Stimulated activated CD8-positive, alpha-beta memory T cell treated with anti-CD3 and anti-CD28 coated beads, Interleukin-12 subunit alpha, Interleukin-12 subunit beta, amount 100 ng/mL, for 1 hour (primary cell): ENCODE measurements around the gene PPP2R2D.
"Not testable (repeated sequence)": the region's sequence is repeated elsewhere in the genome, so short reads cannot be mapped to it uniquely, and the experiment has no call there.

Experiments
- DNase-seq: peaks from one replicate; pipeline ENCODE4 v3.0.0-alpha.2; 2020; ENCODE audit warnings: low read depth

PPP2R2D gene

DNA sequence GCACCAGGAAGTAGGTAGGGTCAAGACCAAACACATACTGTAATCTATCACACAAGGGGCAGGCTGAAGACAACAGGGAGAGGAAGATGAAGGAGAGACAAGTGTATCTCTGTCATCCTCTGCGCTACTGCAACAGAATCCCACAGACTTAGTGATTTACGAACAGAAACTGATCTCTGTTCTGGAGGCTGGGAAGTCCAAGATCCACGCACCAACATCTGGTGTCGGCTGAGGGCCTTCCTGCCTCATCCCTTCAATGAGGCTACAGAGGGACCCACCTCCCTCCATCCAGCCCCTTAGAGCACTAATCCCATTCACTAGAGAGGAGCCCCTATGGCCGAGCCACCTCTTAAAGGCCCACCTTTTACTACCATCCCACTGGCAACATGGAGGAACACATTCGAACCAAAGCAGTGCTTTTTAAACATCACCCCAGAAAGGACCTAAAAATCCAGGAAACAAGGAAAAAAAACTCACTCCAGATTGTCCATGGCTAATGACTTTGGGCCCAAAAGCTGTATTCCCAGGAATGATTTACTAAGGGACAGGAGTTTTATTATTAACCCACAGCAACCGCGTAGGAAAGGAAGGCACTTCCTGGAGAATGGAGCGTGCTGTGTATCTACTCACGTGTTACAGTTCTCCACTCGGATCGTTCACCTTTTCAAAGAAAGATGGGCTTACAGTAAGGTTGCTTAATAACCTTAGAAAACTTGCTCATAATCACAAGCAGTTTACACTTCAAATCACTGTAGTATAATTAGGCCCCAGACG is 76.7 kb downstream of the PPP2R2D start:
- no peak for DNase-seq

DNA sequence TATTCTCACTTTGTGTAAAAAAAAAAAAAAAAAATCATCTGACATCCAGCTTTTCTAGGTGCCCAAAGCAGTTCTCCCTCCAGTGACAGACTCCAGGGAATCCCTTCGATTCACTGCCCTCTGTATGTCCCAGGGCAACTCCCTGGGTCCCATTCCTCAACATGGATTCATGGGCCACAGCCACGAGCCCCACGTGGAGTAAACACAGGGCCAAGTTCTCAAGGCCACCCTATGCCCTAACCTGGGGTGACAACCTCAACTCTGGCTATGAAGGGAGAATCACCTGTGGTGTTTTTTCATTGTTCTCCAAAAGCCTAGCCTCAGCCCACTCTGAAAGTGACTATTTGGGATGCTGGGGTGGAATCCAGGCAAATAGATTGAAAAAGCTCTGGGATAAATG is 77.6 kb downstream of the PPP2R2D start:
- DNase-seq, result no peak

DNA sequence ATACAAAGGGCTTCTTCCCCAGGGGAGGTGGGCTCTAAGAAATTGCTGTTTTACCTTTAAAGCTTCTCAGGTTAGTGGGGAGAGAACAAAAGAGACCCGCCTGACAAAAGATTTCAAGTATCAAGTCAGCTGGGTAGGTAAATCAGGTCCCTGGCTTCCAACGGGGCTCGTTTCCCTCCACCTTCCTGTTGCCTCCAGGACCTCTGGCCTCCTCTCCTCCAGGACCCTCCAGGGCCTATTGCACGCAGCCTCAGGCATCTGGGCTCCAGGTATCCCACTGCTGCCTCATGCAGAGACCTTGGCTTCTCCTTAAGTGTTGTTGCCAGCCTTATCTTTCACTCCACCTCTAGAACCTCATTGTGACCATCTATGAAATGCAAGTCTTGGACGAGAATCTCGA is 78.0 kb downstream of the PPP2R2D start:
- no peak for DNase-seq

DNA sequence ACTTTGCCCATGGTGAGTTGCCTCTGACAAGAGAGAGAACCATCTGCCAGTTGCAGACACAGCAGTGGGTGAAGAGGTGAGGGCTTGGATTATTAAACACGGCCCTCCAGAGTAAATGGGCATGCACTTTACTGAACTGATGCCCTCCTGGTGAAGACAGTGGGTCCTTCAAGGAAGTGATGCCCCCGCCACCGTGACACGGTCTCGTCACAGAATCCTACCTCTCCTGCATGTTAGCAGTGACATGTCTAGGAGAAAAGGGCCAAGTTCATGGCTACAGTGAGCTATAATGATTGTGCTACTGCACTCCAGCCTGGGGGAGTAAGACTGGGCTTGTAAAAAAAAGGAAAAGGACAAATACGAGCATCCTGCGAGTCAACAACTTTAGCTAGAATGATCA is 78.5 kb downstream of the PPP2R2D start:
- DNase-seq, result no peak

DNA sequence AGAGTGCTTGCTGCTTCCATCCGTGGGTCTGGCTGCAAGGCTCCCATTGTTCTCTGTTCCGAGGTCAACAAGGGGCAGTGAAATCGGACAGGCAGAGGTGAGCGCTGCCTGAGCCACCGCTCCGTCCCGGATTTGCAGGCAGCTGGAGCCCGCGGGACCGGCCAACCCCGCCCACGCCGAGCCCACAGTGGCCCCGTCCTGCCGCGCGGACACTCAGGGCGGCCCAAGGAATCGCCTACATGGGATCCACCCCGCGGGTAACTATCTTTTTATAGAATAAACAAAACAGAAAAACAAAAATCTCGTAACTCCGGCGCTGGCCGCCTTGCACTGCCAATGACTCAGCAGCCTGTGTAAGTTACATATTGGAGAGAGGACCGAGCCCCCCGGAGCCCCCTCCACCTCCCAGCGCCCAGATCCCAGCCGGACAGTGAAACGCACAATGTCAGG is 79.0 kb downstream of the PPP2R2D start:
- DNase-seq, result no peak

DNA sequence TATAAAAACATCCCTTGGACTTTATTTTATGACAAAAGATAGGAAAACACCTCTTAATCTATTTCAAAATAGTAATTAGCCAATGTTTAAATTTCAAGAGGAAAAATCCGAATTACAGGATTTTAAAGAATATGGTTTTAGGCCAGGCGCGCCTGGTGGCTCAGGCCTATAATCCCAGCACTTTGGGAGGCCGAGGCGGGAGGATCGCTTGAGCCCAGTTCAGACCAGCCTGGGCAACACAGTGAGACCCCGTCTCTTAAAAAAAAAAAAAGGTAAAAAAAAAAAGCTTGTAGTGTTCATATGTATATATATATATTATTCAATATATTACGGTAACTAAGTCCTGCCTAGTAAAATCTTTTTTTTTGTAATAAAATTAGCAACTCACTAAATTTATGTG is 79.5 kb downstream of the PPP2R2D start:
- DNase-seq, result no peak

DNA sequence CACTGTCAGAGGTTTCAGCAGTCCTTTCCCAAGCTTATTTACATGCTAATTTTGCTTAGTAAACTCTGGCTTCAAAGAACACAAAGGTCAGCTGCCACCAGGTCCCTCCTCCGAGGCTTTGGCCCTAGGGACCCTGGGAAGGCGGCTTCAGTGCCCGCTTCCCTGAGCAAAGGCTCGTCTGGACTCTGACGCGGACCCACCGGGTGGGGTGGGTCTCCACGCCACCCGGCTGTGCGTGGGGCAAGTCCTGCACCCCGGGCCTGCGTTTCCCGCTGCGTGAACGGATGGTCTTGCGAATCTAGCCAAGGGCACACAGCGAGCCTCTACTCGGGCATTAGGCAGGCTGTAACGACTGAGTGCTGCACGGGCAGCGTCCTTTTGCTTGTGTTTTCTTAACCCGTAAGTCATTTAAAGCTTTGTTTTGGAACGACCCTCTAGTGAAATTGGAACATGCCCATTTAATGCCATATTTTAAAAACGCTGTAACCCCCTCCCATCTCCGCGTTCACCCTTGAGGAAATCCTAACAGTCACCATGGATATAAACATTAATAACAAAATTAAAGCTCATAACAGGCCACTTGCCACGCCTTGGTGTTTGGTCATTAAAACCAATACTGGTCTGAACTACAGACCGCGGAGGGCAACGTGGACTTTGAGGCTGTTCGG is 80.1 kb downstream of the PPP2R2D start:
- no peak for DNase-seq

DNA sequence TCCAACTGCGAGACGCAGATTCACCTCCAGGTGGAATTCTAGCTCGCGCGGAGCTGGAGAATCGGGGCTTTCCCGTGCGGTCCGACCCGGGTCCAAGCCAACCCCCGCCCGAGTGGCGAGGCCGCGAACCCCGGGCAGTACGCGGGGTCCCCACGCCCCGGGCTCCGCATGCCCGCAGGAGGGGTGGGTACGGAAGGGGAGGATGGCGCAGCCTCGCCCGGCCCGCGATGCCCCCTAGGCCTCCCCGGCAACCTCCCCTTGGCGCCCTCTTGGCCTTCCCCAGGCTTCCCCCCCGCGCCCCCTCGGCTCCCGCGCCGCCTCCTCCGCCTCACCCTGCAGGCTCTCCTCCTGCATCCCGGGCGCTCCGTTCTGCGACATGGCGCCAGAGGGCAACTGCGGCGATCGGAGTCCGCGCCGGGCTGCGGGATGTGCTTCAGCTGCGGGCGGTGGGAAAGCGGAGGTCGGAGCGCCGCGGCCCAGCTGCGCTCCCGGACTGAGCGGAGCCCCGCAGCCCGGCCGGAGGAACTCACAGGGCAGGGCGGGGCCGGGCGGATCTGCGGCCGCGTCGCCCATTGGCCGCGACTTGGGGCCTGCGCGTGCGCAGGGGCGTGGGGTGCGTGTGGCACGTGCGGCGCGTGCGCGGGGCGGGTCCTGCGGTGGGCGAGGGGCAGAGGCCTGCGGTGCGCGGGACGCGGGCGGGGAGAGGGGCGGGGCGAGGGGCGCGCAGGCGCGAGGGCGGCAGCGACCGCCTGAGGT is 80.8 kb downstream of the PPP2R2D start, which contains the start of gene BNIP3:
BNIP3 (minus strand) TSS at position 495 of the 756 bp plus-strand sequence; CDS start at position 378, 117 bp downstream.
- peak; percentile 91 for DNase-seq

DNA sequence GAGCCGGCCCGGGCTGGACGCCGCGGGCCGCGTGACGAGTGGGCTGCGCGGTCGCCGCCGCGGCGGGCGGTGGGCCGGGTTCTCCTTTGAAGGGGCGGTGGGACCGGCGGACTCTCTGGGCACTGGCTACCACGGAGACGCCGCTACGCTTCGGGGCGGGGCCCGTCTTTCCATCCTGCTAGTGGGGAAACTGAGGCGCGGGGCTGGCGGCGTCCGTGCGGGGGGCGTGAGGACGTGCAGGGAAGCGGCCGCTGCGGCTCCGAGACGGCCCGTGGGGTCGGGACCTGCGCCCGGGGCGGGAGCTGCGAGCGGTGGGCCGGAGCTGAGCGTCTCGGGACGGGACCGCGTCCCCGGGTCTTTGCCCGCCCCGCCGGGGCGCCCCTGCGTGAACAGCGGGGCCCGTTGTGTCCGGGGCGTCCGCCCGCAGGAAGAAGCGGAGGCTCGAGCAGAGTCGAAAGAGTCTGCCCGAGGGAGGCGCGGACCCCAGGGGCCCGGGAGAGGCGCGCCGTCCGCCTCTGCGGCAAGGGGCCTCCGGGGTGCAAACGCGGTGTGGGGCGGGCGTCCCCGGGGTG is 81.5 kb downstream of the PPP2R2D start:
- DNase-seq, result no peak

DNA sequence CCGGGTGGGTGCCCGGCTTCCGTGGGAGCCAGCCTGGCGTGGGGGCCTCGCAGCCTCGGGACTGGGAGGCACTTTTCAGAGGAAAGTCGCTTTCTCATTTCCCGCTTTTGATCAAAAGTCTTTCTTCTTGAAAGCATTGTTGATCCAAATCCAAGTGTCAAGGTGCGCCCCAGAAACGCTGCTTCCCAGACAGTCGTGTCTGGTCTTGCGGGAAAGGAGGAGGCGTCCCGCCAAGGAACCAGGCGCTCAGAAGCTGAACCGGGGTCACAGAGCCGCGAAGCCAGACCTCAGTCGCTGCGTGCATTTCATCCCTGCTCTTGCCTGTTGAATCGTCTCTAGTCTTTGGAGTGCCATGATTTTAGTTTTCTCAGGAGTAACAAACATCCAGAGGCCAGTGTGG is 82.0 kb downstream of the PPP2R2D start:
- no peak for DNase-seq

DNA sequence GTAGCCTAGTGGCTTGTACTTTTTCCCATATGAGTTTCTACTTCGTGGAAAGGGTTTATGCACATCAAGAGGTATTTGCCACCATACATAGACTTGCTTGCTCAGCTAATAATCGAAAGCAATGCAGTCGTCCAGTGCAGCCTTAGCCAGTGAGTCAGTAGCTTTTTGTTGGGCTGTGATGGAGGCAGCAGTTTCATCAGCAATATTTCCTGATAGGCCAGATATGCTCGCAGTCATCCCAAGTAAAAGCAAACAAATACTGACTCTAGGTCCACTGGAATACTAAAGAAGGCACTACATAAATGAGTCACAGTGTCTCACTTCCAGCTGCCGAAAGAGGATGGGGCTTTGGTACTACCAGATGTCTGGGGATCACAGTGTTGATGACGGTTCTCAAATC is 83.0 kb downstream of the PPP2R2D start:
- no peak for DNase-seq

DNA sequence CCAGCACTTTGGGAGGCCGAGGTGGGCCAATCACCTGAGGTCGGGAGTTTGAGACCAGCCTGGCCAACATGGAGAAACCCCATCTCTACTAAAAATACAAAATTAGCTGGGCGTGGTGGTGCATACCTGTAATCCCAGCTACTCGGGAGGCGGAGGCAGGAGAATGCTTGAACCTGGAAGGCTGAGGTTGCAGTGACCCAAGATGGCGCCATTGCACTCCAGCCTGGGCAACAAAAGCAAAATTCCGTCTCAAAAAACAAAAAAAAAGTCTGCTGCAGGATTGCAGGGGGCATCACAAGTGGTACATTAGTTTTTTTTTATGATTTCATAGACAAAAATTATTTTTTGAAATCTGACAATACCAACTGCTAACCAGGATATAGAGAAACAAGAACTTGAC is 86.0 kb downstream of the PPP2R2D start:
- not testable (repeated sequence) for DNase-seq

DNA sequence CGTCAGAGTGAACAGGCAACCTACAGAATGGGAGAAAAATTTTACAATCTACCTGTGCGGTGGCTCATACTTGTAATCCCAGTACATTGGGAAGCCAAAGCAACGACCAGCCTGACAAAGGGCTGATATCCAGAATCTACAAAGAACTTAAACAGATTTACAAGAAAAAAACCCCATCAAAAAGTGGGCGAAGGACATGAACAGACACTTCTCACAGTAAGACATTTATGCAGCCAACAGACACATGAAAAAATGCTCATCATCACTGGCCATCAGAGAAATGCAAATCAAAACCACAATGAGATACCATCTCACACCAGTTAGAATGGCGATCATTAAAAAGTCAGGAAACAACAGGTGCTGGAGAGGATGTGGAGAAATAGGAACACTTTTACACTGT is 86.5 kb downstream of the PPP2R2D start:
- not testable (repeated sequence) for DNase-seq

DNA sequence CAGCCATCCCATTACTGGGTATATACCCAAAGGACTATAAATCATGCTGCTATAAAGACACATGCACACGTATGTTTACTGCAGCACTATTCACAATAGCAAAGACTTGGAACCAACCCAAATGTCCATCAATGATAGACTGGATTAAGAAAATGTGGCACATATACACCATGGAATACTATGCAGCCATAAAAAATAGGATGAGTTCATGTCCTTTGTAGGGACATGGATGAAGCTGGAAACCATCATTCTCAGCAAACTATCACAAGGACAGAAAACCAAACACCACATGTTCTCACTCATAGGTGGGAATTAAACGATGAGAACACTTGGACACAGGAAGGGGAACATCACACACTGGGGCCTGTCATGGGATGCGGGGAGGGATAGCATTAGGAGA is 87.0 kb downstream of the PPP2R2D start:
- not testable (repeated sequence) for DNase-seq

DNA sequence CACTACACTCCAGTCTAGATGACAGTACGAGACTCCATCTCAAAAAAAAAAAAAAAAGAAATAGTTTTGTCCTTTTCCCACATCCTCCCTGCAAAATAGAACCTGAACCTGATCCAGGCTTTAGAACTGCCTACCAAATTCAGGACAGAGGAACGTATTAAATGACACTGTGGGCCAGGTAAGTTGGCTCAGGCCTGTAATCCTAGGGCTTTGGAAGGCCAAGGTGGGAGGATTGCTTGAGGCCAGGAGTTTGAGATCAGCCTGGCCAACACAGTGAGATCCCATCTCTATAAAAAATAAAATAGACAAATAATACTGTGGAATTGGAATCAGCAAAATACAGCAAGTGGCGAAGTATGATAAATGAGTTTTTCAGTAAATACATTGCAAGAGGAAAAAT is 90.9 kb downstream of the PPP2R2D start:
- DNase-seq, result no peak

DNA sequence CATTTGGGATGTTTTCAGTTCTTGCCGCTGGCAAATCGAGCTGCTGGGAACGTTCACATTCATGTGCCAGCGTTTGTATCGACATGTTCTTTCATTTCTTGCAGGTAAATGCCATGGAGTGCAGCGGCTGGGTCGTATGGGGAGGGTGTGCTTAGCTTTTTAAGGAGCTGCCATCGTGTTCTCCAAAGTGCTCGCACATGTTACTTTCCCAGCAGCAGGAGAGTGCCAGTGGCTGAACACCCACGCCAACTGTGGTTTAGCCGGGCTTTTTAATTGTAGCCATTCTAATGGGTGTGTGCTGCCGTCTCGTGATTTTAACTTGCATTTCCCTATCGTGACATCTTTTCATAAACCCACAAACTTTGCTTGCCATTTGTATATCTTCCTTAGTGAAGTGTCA is 92.5 kb downstream of the PPP2R2D start:
- DNase-seq, result no peak

DNA sequence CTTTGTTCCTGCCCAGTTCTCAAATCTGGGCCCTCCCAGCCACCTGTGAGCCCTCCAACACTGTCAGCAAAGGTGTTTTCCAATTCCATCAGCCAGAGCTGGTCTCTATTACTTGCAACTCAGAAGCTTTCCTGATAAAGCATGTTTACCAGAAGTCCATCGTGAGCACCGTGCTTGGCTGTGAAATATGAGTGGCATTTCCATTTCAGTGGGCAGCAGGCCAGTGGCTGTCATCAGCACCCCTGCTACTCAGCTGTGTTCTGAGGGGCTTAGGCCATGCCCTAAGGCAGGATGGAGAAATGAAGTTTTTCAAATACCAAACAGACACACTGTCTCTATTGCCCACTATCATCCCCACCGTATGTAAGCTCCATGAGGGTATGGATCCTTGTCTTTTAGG is 93.6 kb downstream of the PPP2R2D start:
- DNase-seq, result no peak

DNA sequence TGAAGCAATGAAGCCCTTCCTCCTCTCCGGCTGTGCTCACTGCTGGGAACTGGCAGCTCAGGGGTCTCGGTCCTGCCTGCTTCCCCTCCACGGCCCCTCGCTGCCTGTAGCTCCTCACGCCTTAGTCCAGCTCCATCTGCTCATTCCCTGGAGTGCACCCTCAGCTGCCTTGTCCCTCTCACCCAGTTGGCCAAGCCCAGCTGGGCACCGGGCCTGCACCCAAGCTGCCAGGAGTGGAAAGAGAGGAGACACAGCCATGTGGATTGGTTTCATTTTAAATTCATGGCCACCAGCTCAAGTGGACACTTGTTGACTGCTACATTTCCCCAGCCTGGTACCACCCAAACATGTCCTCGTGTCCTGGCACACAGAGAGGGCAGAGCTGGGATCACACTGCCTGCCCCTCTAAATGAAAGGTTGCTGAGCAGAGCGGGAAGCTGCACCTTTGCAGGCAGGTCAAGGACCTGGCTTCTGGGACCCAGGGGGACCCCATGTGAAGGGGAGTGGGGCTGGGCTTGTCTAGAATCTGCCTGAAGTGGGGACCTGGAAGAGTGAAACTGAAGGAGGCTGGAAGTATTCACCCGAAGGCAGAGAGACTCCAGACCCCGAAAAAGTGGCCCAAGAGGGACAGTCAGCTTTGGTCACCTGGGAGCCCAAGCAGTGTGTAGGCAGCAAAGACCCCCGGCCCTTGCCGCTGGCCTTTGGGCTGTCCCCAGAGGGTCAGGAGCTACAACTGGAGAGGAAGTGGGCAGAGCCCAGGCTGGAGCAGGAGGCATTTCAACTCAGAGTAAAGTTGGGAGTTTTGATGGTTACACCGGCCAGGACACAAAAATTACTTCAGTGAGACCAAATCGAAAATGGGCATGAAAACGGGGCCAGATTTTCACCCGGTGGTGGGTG is 95.9 kb downstream of the PPP2R2D start:
- DNase-seq, result no peak

DNA sequence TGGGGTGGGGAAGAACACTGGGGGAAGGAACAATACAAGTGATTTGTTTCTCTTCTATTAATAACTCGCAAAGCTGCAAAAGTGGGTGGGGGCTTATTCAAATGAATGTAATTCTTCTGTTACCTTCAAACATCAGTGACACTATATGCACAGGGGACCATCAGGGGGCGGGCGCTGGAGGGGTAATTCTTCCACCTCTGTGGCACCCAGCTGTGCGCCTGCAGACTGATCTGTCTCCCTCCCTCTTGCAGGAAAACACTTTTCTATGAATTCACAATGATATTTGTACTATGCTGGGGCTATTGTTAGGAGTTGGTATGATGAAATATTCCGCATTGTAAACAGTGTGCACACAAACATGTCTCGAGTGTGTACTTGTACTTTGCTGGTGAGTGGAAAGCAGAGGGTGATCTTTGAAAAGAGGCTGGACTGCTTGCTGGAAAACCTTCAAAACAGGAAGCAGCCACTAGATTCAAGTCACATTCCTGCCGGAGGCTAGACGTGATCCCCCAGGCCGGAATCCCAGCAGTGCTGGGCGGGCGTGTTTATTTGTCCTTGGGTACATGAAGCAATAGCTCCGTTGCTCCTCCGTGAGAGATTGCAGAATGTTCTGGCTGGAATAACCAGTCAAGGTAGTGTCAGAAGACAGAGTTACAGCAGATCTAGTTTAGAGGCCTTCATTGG is 96.7 kb downstream of the PPP2R2D start:
- no peak for DNase-seq

DNA sequence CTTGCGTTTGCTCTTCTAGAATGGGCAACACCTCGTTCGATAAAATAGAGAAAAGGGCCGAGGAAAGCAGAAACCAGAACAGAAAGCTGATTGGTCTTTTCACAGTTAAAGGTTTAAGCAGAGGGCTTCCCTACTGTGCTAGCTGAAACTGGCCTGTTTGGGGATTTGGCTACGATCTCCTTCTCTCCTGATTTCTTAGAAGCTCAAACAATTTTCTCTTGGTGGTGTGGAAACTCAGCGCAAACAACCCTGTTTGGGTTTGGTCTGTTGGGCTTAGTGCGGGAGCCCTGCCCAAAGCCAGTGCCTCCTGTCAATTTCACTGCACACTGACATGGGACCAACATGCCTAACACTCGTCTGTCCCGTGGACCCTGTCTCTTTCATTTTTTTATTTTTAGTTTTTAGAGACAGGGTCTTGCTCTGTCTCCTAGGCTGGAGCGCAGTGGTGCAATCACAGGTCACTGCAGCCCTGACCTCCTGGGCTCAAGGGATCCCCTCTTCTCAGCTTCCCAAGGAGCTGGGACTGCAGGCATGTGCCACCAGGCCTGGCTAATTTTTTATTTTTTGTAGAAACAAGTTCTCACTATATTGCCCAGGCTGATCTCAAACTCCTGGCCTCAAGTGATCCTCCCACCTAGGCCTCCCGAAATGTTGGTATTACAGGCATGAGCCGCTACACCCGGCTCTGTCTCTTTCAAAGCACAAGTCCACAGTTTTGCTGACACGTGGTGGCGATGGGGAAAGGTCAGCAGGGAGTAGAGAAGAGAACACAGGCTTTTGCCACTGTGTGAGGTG is 97.4 kb downstream of the PPP2R2D start:
- no peak for DNase-seq
